SH-SY5Y (cell line): Measurements from ENCODE around the gene PRPH2.

Source experiments
- GATA2 ChIP-seq: IDR thresholded peaks from 2 replicates; pipeline ENCODE4 v1.6.1; 2011; ENCODE audit warnings: mild to moderate bottlenecking, low read depth, low read length
- GATA3 ChIP-seq: IDR thresholded peaks from 2 replicates; pipeline ENCODE4 v1.6.1; 2011; ENCODE audit warnings: low read depth, mild to moderate bottlenecking, low read length, moderate library complexity

Gene PRPH2

DNA sequence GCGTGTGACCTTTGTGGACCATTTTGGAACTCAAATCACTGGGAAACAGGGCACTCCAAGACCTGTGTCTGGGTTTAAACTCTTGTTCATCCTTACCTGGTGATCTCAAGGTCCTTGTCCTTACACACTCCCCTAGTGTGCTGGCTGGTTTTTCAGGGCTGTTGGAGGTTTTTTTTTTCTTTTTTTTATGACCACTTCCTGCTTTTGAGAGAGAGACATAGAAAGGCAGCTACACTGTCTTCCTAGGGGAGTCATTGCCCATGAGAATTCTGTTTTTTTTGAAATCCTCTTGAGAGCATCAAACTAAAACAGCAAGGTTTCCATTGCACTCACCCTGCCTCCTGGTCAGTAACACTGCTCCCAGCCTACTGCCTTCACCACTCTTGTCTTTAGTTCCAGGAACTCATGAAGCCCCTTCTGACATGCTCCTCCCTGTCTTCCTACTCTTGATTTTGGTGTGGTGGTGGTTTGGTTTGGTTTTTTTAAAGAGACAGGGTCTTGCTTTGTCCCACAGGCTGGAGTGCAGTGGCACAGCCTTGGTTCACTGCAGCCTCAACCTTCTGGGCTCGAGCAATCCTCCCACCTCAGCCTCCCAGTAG lies 28.6 kb downstream of the PRPH2 start:
- TF ChIP-seq GATA3 (no peak), GATA2 (no peak)

DNA sequence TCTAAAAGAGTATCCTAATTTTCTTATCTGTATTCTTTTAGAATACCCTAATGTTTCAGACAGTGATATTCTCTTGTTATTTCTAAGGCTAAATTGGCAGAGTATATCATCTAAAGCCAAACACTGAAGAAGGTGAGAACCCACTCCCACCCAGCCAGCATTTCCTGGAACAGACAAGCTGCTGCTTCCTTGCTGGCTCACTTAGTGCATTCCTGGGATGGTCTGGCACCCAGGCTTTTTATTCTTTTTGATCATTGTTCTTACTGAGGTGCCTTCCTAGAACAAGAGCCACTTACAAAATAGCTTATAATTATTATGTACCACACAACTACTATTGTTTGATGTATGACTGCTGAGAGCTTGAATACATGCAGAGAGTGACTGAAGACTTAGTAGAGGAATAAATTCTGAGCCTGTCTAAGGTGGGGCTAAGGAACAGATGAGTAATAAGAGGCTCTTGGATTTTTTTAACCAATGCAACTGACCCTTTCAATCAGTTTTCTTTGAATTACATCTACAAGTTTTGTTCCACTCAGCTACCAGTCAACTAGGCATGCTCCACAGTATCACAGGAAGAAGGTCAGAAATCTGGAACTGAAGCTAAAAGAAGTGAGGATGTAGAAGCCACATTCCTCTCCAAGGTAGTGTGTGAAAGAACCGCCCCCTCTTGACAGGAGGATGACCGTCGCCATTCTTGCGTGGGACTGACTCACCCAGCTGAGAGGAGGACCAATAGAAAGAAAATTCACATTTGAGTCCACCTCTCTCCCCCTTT lies 30.1 kb downstream of the PRPH2 start:
- no peak for TF ChIP-seq GATA3
- TF ChIP-seq GATA2: no peak

DNA sequence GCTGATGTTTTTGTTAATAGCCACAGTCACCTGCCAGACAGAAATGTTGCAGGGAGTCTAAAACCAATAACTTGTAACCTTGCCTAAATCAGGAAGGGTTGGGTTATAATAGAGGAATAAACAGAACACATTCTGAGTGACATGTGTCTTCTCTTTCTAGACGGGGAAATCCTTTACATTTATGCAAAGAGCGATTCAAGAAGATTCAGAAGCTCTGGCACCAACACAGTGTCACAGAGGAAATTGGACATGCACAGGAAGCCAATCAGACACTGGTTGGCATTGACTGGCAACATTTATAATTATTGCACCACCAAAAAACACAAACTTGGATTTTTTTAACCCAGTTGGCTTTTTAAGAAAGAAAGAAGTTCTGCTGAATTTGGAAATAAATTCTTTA lies 31.5 kb downstream of the PRPH2 start:
- TF ChIP-seq GATA3 (no peak), GATA2 (no peak)

DNA sequence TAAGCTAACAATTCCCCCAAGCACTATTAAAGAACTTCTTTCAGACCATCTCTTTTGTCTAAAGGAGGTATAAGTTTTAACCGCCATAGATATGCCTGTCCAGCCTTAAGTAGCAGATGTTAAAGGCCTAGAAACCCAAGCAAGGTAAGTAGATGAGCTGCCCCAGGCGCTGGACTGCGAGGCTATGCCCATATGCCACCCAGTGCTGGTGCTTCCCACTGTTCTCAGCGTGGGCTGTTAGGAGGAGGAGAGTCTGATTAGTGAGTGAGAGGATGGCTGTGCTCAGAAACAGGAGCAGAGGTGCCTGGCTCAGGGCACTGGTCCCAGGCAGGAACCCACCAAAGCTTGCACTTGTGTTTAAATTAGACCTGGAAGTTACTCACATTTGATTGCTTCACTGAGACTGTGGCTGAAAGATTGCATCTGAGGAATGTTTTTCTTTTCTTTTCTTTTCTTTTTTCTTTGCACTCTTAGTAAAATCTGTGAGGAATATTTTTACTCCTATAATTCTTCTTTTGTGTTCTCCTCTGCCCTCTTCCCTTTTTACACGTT lies 32.2 kb downstream of the PRPH2 start:
- no peak for TF ChIP-seq GATA2
- no peak for TF ChIP-seq GATA3

DNA sequence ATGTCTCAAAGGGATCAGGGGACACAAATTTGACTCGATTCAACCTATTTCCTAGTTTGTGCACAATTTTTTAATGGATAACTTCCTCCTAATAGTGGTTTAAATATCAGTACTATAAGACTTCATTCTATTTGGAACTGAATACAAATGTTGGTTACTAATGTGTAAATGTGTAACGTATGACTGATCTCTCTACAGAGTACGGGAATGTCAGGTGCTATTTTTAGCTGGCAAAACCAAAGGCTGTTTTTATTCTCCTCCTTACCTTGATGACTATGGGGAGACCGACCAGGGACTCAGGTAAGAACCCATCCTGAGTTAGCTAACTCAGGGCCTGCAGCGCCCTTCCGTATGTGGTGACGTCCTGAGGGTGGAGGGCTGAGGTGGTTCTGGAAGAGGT lies 33.0 kb downstream of the PRPH2 start:
- TF ChIP-seq GATA3: no peak
- TF ChIP-seq GATA2: no peak

DNA sequence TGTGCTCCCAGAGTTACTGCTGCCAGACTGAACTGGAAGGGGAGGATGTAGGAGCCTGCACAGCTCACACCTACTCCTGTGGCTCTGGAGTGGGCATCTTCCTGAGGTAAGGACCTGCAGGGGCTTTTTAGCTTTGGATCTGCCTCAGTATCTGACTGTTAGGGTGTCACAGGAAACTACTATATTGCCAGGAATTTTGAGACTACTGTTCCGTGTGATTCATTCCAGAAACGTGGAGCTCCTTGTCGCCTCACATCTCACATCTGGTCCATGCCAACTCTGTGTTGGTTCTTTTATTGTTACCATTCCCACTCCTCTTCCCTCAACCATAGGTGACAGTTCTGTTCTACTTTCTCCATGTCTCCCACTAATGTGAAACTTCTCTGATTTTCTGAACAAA lies 34.1 kb downstream of the PRPH2 start:
- TF ChIP-seq GATA3 (no peak), GATA2 (no peak)

DNA sequence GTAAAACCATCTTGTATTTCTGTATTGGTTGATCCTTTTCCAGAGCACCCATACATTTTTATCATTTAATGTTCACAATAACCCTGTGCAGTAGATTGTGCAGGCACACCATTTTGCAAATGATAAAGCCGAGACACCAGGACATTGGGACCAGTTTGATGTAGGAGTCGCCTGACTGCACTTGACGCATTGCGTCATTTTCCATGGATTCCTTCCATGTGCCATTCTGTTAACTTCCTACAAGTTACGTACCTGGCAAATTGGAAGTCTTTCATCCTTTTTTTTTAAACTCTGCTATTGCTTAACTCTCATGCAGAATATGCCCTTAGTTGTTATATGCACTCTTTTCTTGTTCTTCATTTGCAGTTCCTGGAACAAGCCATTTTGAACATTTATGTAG lies 43.0 kb downstream of the PRPH2 start:
- no peak for TF ChIP-seq GATA3
- TF ChIP-seq GATA2: no peak

DNA sequence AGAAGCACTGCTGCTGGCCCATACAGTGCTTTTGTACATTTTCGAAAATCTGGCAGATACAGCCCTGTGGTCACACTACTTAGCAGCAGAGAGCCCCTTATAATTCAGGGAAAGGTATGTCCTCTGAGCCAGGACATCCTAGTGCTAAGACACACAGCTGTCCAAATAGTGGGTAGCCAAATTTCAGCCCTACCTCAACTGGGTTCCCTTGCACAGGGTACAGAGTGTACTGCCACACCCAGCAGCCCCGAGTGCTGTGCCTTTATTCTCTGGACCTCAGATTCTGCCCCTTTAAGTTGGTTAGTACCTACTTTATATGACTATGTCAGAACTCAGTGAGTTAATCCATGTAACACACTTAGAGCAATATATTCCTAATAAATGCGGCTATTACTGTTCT lies 47.6 kb downstream of the PRPH2 start:
- TF ChIP-seq GATA3 (no peak), GATA2 (no peak)

DNA sequence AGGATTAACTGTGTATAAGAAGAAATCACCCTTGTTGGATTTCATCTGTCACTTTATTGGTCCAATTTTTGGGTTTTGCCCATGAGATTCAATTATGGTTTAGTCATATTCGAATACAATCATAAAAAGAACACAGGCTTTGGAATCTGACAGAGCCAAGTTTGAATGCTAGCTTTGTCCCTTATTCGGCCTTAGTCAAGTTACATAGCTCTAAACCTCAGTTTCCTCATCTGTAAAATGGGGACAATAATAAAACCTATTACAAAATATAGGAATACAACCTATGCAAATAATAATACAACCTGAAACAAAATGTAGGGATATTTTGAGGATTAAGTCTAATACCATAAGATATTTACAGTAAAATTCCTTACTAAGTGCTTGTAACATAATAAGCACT lies 57.7 kb downstream of the PRPH2 start:
- TF ChIP-seq GATA2: no peak
- no peak for TF ChIP-seq GATA3

DNA sequence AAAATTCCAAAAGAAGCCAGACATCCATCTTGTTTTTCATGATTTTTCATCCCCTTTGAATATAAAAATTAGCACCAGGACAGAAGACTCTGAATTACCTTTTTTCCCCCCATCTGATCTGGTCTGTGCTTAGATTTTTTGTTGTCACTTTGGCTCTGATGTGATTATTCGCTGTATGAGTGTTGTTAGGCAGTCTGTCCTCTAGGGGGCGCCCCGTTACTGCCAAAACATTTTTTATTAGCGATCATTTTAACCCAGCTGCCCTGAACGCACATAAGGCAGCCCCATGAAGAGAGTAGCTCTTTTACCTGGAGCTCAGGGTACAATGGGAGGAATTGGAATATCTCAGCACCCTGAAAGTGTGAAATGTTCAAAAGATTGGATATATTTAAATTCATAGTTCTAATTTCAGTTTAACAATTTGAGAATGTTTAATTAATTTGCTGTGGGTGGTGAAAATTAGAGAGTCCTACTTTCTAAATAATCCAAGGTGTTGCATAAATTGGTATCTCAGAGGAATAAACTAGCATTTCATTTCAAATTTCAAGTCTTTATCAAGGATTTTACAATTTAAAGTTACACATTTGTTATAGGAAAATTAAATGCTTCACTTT lies 60.8 kb downstream of the PRPH2 start:
- TF ChIP-seq GATA3 (no peak), GATA2 (no peak)

DNA sequence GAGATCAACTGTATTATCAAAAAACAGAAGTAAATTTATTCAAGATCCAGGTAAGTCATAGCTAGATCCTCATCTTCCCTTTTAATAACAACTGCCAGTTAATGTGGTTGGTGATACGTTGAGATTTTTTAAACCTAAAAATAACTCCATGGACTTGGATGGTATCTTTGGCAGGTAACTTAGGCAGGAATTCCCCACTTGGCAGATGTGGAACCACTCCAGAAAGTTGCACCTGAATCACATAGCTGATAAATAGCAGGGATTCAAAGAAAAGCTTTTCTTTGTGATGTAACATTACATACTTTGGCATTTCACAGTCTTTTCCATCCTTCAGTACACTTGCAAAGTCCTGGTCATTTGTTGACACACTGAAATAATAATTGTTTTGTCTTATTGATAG lies 62.6 kb downstream of the PRPH2 start:
- no peak for TF ChIP-seq GATA3
- TF ChIP-seq GATA2: no peak

DNA sequence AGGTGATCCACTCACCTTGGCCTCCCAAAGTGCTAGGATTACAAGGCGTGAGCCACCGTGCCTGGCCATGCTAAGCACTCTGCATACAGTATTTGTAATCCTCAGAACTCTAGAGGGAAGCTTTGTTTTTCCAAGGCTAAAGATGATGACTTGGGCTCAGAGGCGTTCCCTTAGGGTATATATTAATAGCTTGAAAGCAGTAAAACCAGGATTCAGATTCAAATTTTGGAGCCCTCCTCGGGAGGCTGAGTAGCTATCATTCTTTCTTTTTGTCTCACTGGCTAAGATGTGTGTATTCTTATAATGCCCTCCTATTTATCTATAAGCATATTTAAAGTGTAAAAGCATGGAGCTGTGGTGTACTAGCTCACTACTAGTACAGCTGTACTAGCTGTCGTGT lies 68.5 kb downstream of the PRPH2 start:
- TF ChIP-seq GATA2 (no peak), GATA3 (no peak)

DNA sequence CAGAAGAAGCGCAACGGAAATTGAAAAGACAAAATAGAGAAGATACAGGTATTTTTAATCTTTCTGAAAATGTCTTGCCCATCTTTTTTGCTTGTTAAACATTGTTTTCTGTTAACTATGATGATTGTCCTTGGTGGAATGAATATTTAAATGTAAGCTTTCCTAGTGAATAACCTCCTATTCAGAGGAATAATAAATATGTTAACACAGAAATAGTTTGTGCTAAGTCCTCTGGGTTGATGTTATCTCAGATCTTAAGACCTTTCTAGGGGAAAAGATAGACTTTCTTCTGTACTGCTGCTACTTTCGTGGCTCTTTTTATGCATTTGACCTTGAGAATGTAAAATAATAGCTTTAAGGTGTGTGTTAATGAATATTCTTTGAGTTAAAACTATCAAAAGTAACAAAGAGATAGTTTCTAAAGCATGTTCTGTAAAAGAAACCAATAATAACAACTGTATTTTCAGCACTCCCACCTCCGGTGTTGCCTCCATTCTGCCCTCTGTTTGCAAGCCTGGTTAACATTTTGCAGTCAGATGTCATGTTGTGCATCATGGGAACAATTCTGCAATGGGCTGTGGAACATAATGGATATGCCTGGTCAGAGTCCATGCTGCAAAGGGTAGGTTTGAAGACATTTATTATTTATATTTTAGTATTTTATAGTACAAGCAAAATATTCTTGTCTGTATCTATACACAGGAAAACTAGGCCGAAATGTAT lies 70.2 kb downstream of the PRPH2 start:
- TF ChIP-seq GATA2: no peak
- TF ChIP-seq GATA3: no peak
